ENCODE data around the gene ANKRD13B. TPM values are rescaled to one million over a fixed set of nuclear protein-coding genes. Genes with fewer than 3 reads are reported as not detected.
A peak's percentile ranks its signal among the peaks of the same experiment; 100 is the strongest.

ANKRD13B gene
- total and polyA plus RNA-seq, 7 donors = 1.6 to 17.2 (median 5.4) TPM

GRCh38 chr17:29613856-29614255 lies 20.9 kb downstream of the ANKRD13B start:
- Histone ChIP-seq H3K9me3 (no peaks in the 10 kb centered on the region), H3K4me1 (peaks cover 0 to 64% (median 61%) of the 10 kb centered on the region in 4 donors), H3K4me3 (peak overlapping the region; percentile 12 to 40 (median 23)), H3K27me3 (no peaks in the 10 kb centered on the region), H3K36me3 (no peaks in the 10 kb centered on the region), H3K27ac (peak overlapping the region in 3 of 4 donors; percentile 12 to 69 (median 44))
- 15 to 23% methylated on average over 13 of the region's 13 CpGs for WGBS, 2 donors
- DNase-seq = peak; percentile 70
- no peak for TF ChIP-seq EP300 (IDR thresholded peaks at IDR 0.05)
- TF ChIP-seq POLR2A (IDR thresholded peaks at IDR 0.05) = no peak
- TF ChIP-seq, protein P1, sequence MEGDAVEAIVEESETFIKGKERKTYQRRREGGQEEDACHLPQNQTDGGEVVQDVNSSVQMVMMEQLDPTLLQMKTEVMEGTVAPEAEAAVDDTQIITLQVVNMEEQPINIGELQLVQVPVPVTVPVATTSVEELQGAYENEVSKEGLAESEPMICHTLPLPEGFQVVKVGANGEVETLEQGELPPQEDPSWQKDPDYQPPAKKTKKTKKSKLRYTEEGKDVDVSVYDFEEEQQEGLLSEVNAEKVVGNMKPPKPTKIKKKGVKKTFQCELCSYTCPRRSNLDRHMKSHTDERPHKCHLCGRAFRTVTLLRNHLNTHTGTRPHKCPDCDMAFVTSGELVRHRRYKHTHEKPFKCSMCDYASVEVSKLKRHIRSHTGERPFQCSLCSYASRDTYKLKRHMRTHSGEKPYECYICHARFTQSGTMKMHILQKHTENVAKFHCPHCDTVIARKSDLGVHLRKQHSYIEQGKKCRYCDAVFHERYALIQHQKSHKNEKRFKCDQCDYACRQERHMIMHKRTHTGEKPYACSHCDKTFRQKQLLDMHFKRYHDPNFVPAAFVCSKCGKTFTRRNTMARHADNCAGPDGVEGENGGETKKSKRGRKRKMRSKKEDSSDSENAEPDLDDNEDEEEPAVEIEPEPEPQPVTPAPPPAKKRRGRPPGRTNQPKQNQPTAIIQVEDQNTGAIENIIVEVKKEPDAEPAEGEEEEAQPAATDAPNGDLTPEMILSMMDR (IDR thresholded peaks at IDR 0.05) = no peak
- no peak for TF ChIP-seq POLR2AphosphoS5 (IDR thresholded peaks at IDR 0.05)
- intact Hi-C loops (cut with DNase I) = loop anchor here (1.0 to 10.0 kb wide), 2 partner anchors 23 to 151 kb away; no protein-coding TSS in a partner anchor

DNA sequence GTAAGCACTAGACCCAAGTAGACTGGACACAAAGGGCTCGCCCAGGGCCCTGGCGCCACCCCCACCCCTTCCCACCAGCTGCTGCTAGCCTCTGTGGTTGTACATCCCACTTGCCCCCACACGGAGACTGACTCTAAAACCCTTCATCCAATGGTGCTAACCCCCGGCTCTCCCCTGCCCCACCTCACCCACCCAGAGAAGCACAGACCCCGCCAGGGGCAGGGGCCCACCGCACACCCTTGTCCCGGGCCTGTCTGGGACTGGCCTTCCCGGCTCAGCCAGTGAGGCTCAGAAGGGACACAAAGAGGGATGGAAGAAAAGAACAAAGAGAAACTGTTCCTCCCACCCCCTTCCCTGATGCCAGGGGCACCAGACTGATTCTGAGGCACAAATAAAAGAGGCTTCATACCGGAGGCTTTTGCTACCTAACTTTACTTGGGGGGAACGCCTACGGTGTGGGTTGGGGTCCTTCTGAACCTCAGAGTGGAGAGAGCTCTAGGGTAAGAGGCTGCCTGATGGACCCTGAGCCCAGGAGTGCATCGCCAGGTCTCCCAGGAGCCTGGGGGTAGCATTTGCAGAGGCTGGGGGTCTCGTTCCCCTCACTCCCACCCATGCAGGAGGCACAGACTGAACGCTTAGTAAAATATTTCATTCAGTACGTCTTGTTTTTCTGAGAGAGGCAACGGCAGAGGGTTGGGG lies 21.6 kb downstream of the ANKRD13B start:
- no peak overlapping the region for H3K4me3 ChIP-seq
- H3K36me3 ChIP-seq = no peaks in the 10 kb centered on the region
- no peaks in the 10 kb centered on the region for H3K9me3 ChIP-seq
- no peak for DNase-seq
- H3K4me1 ChIP-seq = peaks cover 0 to 71% (median 68%) of the 10 kb centered on the region in 4 donors
- no peak overlapping the region for H3K27ac ChIP-seq
- 42 to 55% methylated on average over 16 of the region's 16 CpGs for WGBS, 2 donors
- no peaks in the 10 kb centered on the region for H3K27me3 ChIP-seq
- TF ChIP-seq EP300 (IDR thresholded peaks at IDR 0.05) (no peak), POLR2A (IDR thresholded peaks at IDR 0.05) (no peak), POLR2AphosphoS5 (IDR thresholded peaks at IDR 0.05) (no peak)
- TF ChIP-seq, protein P1 (IDR thresholded peaks at IDR 0.05) = no peak
- intact Hi-C loops (cut with DNase I) = loop anchor here (5.0 to 10.0 kb wide), 2 partner anchors 32 to 150 kb away; no protein-coding TSS in a partner anchor

GRCh38 chr17:29615048-29615385 lies 22.1 kb downstream of the ANKRD13B start:
- H3K36me3 ChIP-seq = no peaks in the 10 kb centered on the region
- peak overlapping the region in 3 of 4 donors; percentile 36 to 44 (median 44) for H3K4me3 ChIP-seq
- peak overlapping the region; percentile 68 to 79 (median 72) for H3K27ac ChIP-seq
- TF ChIP-seq POLR2A (IDR thresholded peaks at IDR 0.05) = no peak
- TF ChIP-seq, protein P1 (IDR thresholded peaks at IDR 0.05) = no peak
- TF ChIP-seq EP300 (IDR thresholded peaks at IDR 0.05) = no peak
- TF ChIP-seq POLR2AphosphoS5 (IDR thresholded peaks at IDR 0.05) = no peak
- no peaks in the 10 kb centered on the region for H3K27me3 ChIP-seq
- intact Hi-C loops (cut with DNase I) = loop anchor here (5.0 to 10.0 kb wide), 2 partner anchors 33 to 150 kb away; no protein-coding TSS in a partner anchor
- WGBS, 2 donors = 3 to 10% methylated on average over 15 of the region's 15 CpGs
- H3K4me1 ChIP-seq = peaks cover 0 to 74% (median 72%) of the 10 kb centered on the region in 4 donors
- no peak for DNase-seq
- H3K9me3 ChIP-seq = no peaks in the 10 kb centered on the region

GRCh38 chr17:29615492-29616299 lies 22.8 kb downstream of the ANKRD13B start:
- Histone ChIP-seq H3K36me3 (no peaks in the 10 kb centered on the region), H3K4me3 (peak overlapping the region; percentile 20 to 44 (median 40)), H3K4me1 (peaks cover 0 to 81% (median 72%) of the 10 kb centered on the region in 4 donors), H3K27ac (peak overlapping the region; percentile 68 to 79 (median 72)), H3K9me3 (no peaks in the 10 kb centered on the region), H3K27me3 (no peaks in the 10 kb centered on the region)
- 1 to 2% methylated on average over 74 of the region's 74 CpGs for WGBS, 2 donors
- peak; percentile 94 for DNase-seq
- intact Hi-C loops (cut with DNase I) = loop anchor here (5.0 to 10.0 kb wide), 2 partner anchors 33 to 149 kb away; no protein-coding TSS in a partner anchor
- TF ChIP-seq EP300 (IDR thresholded peaks at IDR 0.05) (no peak), POLR2AphosphoS5 (IDR thresholded peaks at IDR 0.05) (peak; percentile 76 to 93 (median 83)), POLR2A (IDR thresholded peaks at IDR 0.05) (peak in 1 of 2 donors; percentile 57)
- TF ChIP-seq, protein P1 (IDR thresholded peaks at IDR 0.05) = no peak
